Activated CD4-positive, alpha-beta T cell treated with anti-CD3 and anti-CD28 coated beads, Interleukin-2, amount 10 ng/mL, durations not matched to agents 7 days and 5 days (primary cell): ENCODE data around the gene RHBDL1. TPM values are rescaled to one million over a fixed set of nuclear protein-coding genes. Genes with fewer than 3 reads are reported as not detected.
"Not testable (repeated sequence)": the region's sequence is repeated elsewhere in the genome, so short reads cannot be mapped to it uniquely, and the experiment has no call there.

Experiments used
- CTCF ChIA-PET: fragments of 350-600 bp; sonication (Branson Sonifier 250); formaldehyde crosslinking; loops from one replicate; lab custom pipeline; 2021; ENCODE audit warnings: antibody characterized with exemption; lab: Charles Lee
- POLR2A ChIA-PET: fragments of 350-600 bp; sonication (Branson Sonifier 250); formaldehyde crosslinking; loops from one replicate; lab custom pipeline; 2021; ENCODE audit warnings: antibody characterized with exemption; lab: Charles Lee
- DNase-seq: peaks from one replicate; pipeline ENCODE4 v3.0.0-alpha.2; 2020
- H3K27ac Mint-ChIP-seq: one replicate; pipeline ENCODE4 v1.8.0; 2021; ENCODE audit warnings: mild to moderate bottlenecking, moderate library complexity, mixed read lengths
- H3K27me3 Mint-ChIP-seq: one replicate; pipeline ENCODE4 v1.8.0; 2021; ENCODE audit warnings: mixed read lengths
- H3K36me3 Mint-ChIP-seq: one replicate; pipeline ENCODE4 v1.8.0; 2021; ENCODE audit warnings: low read depth, mixed read lengths
- H3K4me1 Mint-ChIP-seq: one replicate; pipeline ENCODE4 v1.8.0; 2021; ENCODE audit warnings: mixed read lengths
- H3K4me3 Mint-ChIP-seq: one replicate; pipeline ENCODE4 v1.8.0; 2021; ENCODE audit warnings: mild to moderate bottlenecking, moderate library complexity, mixed read lengths
- H3K9me3 Mint-ChIP-seq: one replicate; pipeline ENCODE4 v1.8.0; 2021; ENCODE audit warnings: mixed read lengths
- total RNA-seq, 2 experiments: library from RNA; stranded (reverse); gene quantifications; one replicate each; pipeline ENCODE4 v1.2.3, GENCODE V29; 2021

The RHBDL1 gene
- total RNA-seq, 2 experiments from 2014 or later = 1.5 to 1.7 TPM

DNA sequence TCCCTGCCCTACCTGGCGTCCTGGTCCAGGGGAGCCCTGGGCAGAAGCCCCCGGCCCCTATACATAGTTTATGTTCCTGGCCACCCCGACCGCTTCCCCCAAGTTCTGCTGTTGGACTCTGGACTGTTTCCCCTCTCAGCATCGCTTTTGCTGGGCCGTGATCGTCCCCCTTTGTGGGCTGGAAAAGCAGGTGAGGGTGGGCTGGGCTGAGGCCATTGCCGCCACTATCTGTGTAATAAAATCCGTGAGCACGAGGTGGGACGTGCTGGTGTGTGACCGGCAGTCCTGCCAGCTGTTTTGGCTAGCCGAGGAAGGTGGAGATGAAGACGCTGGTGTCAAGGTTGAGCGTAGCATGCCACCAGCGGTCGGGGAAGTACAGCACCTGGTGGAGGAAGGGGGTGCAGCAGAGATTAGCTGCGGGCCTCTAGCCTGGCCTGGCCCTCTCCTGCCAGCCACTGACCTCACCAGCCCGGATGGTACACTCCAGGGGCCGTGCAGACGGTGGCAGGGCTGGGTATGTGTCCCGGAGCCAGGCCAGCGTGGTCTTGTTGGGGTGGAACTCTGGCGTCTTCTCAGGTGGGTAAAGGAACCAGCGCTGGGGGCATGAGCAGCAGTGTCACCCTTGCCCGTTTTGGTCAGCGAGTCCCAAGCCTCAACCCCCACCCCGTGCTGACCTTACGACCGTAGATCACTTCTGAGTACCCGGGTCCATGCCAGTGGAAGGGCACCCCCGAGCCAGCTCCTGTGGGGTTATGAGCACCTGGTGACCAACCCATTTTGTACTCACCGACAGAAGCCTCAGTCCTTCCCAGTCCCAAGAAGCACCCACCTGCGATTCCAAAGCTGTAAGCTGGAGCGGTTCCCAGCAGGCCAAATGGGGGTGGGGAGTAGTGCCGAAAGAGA is 7.3 kb downstream of the RHBDL1 start:
- POLR2A ChIA-PET = no interaction called here
- CTCF ChIA-PET = interaction anchor here (1.2 kb wide), 1 partner anchor 15 kb away, joined by 4 read pairs; the partner anchor contains the start of gene RHOT2
- H3K4me3 Mint-ChIP-seq = peak overlapping the region; percentile 72
- peaks cover 41% of the 10 kb centered on the region for H3K4me1 Mint-ChIP-seq
- peaks cover 18% of the 10 kb centered on the region for H3K36me3 Mint-ChIP-seq
- H3K27ac Mint-ChIP-seq = peak overlapping the region; percentile 66
- H3K9me3 Mint-ChIP-seq = no peaks in the 10 kb centered on the region
- DNase-seq = no peak
- H3K27me3 Mint-ChIP-seq = no peaks in the 10 kb centered on the region

DNA sequence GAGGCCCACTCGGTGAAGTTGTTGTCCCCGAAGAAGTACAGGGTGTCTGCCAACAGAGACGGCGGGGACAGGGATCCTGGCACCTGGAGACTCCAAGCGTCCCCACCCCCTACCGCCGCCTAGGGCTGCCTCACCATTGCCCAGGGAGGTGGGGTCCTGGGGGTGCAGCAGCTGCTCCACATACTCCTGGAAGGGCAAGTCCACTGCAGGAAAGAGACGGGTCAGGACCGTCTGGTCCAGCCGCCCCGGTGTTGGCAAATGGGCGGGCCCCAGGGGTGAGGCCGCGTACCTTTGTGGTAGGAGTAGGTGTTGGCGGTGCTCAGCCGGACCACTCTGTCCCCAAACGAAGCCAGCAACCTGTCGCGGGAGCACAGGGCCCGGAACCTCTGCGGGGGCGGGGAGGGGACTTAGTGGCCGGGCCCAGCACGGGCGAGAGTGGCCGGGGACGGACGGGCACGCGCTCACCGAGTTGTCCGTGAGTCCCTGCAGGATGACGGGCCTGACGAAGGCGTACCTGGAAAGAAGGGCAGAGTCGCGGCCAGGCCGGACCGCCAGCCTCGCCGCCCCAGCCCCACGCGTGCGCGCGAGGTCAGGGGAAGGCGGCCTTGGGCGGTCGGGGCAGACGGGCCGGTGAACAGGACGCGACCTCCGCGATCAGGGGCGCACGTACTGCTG is 8.1 kb downstream of the RHBDL1 start:
- CTCF ChIA-PET = interaction anchor here (1.2 to 1.4 kb wide), 2 partner anchors 10 to 16 kb away, joined by 4 read pairs; partner anchors contain the start of gene RHOT2
- peaks cover 18% of the 10 kb centered on the region for H3K36me3 Mint-ChIP-seq
- H3K4me3 Mint-ChIP-seq = peak overlapping the region; percentile 72
- H3K27me3 Mint-ChIP-seq = no peaks in the 10 kb centered on the region
- no peak for DNase-seq
- H3K4me1 Mint-ChIP-seq = peaks cover 41% of the 10 kb centered on the region
- H3K27ac Mint-ChIP-seq = peak overlapping the region; percentile 66
- POLR2A ChIA-PET = no interaction called here
- H3K9me3 Mint-ChIP-seq = no peaks in the 10 kb centered on the region

GRCh38 chr16:684071-684794 is 8.8 kb downstream of the RHBDL1 start, which contains the start of gene JMJD8:
Gene JMJD8 (minus strand): TSS chr16:684334. CDS start chr16:684319, 15 bp downstream.
- POLR2A ChIA-PET = interaction anchor here (0.6 kb wide), 2 partner anchors 122 to 153 kb away, joined by 3 to 5 read pairs; no protein-coding TSS in a partner anchor
- CTCF ChIA-PET = interaction anchor here (1.4 kb wide), 1 partner anchor 11 kb away, joined by 4 read pairs; no protein-coding TSS in a partner anchor

GRCh38 chr16:684961-685696 is 9.7 kb downstream of the RHBDL1 start:
- Mint-ChIP-seq H3K4me1 (peaks cover 49% of the 10 kb centered on the region), H3K4me3 (no peak overlapping the region), H3K27me3 (no peaks in the 10 kb centered on the region), H3K9me3 (no peaks in the 10 kb centered on the region), H3K36me3 (peaks cover 18% of the 10 kb centered on the region), H3K27ac (no peak overlapping the region)
- no peak for DNase-seq
- ChIA-PET POLR2A (interaction anchor here (0.6 kb wide), 1 partner anchor 154 kb away, joined by 3 read pairs; no protein-coding TSS in a partner anchor), CTCF (interaction anchor here (1.3 to 1.4 kb wide), 2 partner anchors 10 to 12 kb away, joined by 4 to 6 read pairs; no protein-coding TSS in a partner anchor)

More at GRCh38 chr16:684071-684794, 8.8 kb downstream of the RHBDL1 start, which contains the start of gene JMJD8:
- H3K9me3 Mint-ChIP-seq = no peaks in the 10 kb centered on the region
- peaks cover 45% of the 10 kb centered on the region for H3K4me1 Mint-ChIP-seq
- peak within 1 kb of the TSS; percentile 75 for H3K4me3 Mint-ChIP-seq
- peaks cover 18% of the 10 kb centered on the region for H3K36me3 Mint-ChIP-seq
- DNase-seq = peak; percentile 97
- no peaks in the 10 kb centered on the region for H3K27me3 Mint-ChIP-seq
- H3K27ac Mint-ChIP-seq = peak within 1 kb of the TSS; percentile 69

DNA sequence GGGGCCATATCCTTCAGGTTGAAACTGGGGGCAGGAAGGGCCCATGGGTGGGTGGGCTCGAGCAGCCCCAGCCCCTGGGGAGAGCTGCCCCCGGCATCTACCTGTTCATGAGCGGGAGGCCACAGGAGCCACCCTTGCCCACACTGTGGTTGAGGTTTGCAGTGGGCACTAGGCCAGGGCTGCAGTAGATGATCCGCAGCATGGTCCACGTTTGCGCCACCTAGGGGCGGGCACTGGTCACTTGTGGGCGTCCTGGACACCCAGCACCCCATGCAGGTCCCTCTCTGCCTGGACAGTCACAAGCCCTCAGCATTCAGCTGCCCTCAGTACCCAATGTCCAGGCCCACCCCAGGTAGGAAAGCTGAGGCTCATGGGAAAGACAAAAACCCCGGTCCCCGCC is 10.5 kb downstream of the RHBDL1 start:
- Mint-ChIP-seq H3K4me3 (no peak overlapping the region), H3K4me1 (peaks cover 54% of the 10 kb centered on the region), H3K27me3 (no peaks in the 10 kb centered on the region)

GRCh38 chr16:686459-687260 is 11.2 kb downstream of the RHBDL1 start:
- no peak overlapping the region for H3K27ac Mint-ChIP-seq
- peaks cover 19% of the 10 kb centered on the region for H3K36me3 Mint-ChIP-seq

More for the DNA sequence above, 10.5 kb downstream of the RHBDL1 start:
- Mint-ChIP-seq H3K36me3 (peaks cover 19% of the 10 kb centered on the region), H3K27ac (peak overlapping the region; percentile 46), H3K9me3 (no peaks in the 10 kb centered on the region)
- CTCF ChIA-PET = interaction anchor here (1.1 to 2.1 kb wide), 3 partner anchors 9 to 104 kb away, joined by 3 to 6 read pairs (median 5); partner anchors contain the start of gene RHOT2
- no peak for DNase-seq
- POLR2A ChIA-PET = no interaction called here

GRCh38 chr16:687499-687898 is 12.0 kb downstream of the RHBDL1 start:
- H3K9me3 Mint-ChIP-seq = no peaks in the 10 kb centered on the region
- CTCF ChIA-PET = interaction anchor here (1.0 to 2.1 kb wide), 2 partner anchors 19 to 40 kb away, joined by 3 to 5 read pairs; partner anchors contain the start of gene RHOT2
- H3K4me3 Mint-ChIP-seq = peak overlapping the region; percentile 16
- H3K27ac Mint-ChIP-seq = no peak overlapping the region
- peaks cover 44% of the 10 kb centered on the region for H3K4me1 Mint-ChIP-seq
- no peak for DNase-seq
- H3K36me3 Mint-ChIP-seq = peaks cover 12% of the 10 kb centered on the region
- peaks cover 4% of the 10 kb centered on the region for H3K27me3 Mint-ChIP-seq
- POLR2A ChIA-PET = no interaction called here

More at GRCh38 chr16:686459-687260, 11.2 kb downstream of the RHBDL1 start:
- ChIA-PET POLR2A (no interaction called here), CTCF (interaction anchor here (1.0 to 2.1 kb wide), 4 partner anchors 9 to 103 kb away, joined by 3 to 6 read pairs (median 4); partner anchors contain the start of gene RHOT2)
- H3K4me3 Mint-ChIP-seq = no peak overlapping the region
- H3K9me3 Mint-ChIP-seq = no peaks in the 10 kb centered on the region
- no peaks in the 10 kb centered on the region for H3K27me3 Mint-ChIP-seq
- H3K4me1 Mint-ChIP-seq = peaks cover 51% of the 10 kb centered on the region
- no peak for DNase-seq

GRCh38 chr16:689175-689897 is 13.9 kb downstream of the RHBDL1 start:
- ChIA-PET POLR2A (no interaction called here), CTCF (interaction anchor here (0.7 to 1.5 kb wide), 9 partner anchors 9 to 1016 kb away, joined by 3 to 5 read pairs (median 3); partner anchors contain the start of genes CIAO3, MAPK8IP3, RHBDL1 and RHOT2)
- H3K4me3 Mint-ChIP-seq = peak overlapping the region; percentile 89
- H3K4me1 Mint-ChIP-seq = peaks cover 35% of the 10 kb centered on the region
- no peak for DNase-seq
- peak overlapping the region; percentile 89 for H3K27ac Mint-ChIP-seq
- peaks cover 13% of the 10 kb centered on the region for H3K27me3 Mint-ChIP-seq
- H3K36me3 Mint-ChIP-seq = peaks cover 9% of the 10 kb centered on the region
- H3K9me3 Mint-ChIP-seq = no peaks in the 10 kb centered on the region

- POLR2A ChIA-PET, H3K36me3 Mint-ChIP-seq, DNase-seq, H3K9me3 Mint-ChIP-seq: not testable (repeated sequence)
- peaks cover 15% of the 10 kb centered on the region for H3K27me3 Mint-ChIP-seq
- H3K4me3 Mint-ChIP-seq = peak overlapping the region; percentile 89
- peaks cover 36% of the 10 kb centered on the region for H3K4me1 Mint-ChIP-seq
- peak overlapping the region; percentile 76 for H3K27ac Mint-ChIP-seq
- CTCF ChIA-PET = interaction anchor here (1.5 kb wide), 1 partner anchor 10 kb away, joined by 3 read pairs; no protein-coding TSS in a partner anchor
Observed at GRCh38 chr16:691242-691641, 15.8 kb downstream of the RHBDL1 start.
